Measurements from ENCODE around the gene PMEPA1.

DNA sequence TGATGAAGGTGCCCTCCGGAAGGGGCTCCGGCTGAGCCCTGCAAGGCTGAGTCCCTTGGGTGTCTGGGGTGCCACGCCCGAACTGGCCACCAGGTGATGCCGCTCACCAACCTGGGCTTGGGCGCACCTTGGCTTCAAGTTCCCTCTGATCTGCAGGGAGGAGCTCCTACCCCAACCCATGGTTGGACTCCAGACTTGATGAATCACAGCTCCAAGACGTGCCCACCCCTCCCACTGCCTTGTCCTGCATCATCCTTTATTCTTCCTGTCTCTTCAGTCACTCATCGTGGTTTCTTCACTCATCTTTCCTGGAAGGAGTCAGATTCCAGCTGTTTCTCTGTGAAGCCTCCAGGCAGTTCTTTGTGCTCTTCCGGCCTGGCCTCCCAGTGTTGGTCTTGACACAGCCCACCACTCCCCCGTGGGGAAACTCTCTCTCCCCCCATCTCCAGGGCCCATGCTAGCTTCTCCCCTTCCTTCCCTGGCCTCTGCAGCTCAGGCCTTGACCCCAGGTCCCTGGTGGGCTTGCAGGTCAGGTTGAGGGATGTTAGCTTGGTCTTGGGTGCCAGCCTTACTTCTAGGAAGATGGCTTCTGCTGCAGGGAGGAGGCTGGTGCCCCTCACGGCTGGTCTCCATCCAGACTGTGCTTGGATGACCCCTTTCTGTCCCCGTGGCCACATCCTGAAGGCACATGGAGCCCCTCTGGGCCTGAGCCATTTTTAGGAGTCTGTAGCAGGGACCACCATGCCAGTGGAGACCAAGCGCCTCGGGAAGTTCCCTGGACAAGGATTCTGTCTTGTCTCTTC is 87.0 kb downstream of the PMEPA1 start:
- no peak for TF ChIP-seq NFE2L2 (conservative IDR thresholded peaks at IDR 0.05; ENCODE audit: low read length)
- TF ChIP-seq, protein P1, sequence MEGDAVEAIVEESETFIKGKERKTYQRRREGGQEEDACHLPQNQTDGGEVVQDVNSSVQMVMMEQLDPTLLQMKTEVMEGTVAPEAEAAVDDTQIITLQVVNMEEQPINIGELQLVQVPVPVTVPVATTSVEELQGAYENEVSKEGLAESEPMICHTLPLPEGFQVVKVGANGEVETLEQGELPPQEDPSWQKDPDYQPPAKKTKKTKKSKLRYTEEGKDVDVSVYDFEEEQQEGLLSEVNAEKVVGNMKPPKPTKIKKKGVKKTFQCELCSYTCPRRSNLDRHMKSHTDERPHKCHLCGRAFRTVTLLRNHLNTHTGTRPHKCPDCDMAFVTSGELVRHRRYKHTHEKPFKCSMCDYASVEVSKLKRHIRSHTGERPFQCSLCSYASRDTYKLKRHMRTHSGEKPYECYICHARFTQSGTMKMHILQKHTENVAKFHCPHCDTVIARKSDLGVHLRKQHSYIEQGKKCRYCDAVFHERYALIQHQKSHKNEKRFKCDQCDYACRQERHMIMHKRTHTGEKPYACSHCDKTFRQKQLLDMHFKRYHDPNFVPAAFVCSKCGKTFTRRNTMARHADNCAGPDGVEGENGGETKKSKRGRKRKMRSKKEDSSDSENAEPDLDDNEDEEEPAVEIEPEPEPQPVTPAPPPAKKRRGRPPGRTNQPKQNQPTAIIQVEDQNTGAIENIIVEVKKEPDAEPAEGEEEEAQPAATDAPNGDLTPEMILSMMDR (IDR thresholded peaks at IDR 0.05), result peak; percentile 87
- TF ChIP-seq, protein P2, sequence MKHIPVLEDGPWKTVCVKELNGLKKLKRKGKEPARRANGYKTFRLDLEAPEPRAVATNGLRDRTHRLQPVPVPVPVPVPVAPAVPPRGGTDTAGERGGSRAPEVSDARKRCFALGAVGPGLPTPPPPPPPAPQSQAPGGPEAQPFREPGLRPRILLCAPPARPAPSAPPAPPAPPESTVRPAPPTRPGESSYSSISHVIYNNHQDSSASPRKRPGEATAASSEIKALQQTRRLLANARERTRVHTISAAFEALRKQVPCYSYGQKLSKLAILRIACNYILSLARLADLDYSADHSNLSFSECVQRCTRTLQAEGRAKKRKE (CRISPR knock-in tag; IDR thresholded peaks at IDR 0.05; ENCODE audit: low read depth), result no peak

Measured in A549 (cell line).